ENCODE data around the gene SUFU. TPM values are rescaled to one million over a fixed set of nuclear protein-coding genes. Genes with fewer than 3 reads are reported as not detected.

Gene SUFU
- total and polyA plus RNA-seq, 4 donors = 1.8 to 3.8 (median 2.9) TPM

DNA sequence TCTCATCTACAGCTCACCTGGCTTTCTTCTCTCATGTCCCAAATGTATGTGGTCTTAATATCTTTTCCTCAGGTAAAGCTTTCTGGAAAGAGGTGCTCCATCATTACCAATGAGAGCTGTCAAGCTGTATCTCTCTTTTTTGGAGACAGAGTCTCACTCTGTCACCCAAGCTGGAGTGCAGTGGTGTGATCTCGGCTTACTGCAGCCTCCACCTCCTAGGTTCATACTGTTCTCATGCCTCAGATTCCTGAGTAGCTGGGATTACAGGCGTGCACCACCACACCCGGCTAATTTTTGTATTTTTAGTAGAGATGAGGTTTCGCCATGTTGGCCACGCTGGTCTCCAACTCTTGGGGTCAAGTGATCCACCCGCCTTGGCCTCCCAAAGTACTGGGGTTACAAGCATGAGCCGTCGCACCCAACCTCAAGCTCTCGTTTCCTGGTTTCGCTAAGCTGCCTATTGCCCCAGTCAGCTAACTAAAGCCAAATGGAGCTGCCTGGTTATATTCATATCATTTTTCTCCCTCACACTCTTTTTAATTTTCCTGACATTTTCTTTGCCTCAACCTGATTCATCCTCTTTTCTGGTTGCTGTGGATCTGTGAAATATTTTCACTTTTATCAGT, 60.5 kb downstream of the SUFU start:
- DNase-seq (ENCODE audit: low spot score) = no peak
- WGBS = 93% methylated on average over 10 of the region's 10 CpGs
- H3K4me3 ChIP-seq (ENCODE audit: low read depth in 1 of 3, low read length in 3 of 3) = no peak overlapping the region
- TF ChIP-seq HNF4G (IDR thresholded peaks at IDR 0.05) = no peak
- no peak for TF ChIP-seq RXRA (IDR thresholded peaks at IDR 0.05)
- TF ChIP-seq, protein P1, sequence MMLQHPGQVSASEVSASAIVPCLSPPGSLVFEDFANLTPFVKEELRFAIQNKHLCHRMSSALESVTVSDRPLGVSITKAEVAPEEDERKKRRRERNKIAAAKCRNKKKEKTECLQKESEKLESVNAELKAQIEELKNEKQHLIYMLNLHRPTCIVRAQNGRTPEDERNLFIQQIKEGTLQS (IDR thresholded peaks at IDR 0.05) = no peak
- no peak for TF ChIP-seq REST (IDR thresholded peaks at IDR 0.05)
- no peak for TF ChIP-seq RAD21 (IDR thresholded peaks at IDR 0.05)
- no peak for TF ChIP-seq YY1 (IDR thresholded peaks at IDR 0.05)
- no peak for TF ChIP-seq CTCF (IDR thresholded peaks at IDR 0.05; ENCODE audit: low read depth, low read length, missing input control)
- no peaks in the 10 kb centered on the region for H3K4me1 ChIP-seq (ENCODE audit: control insufficient read depth in 4 of 4, insufficient read depth in 4 of 4, low read length in 3 of 4)
- H3K27ac ChIP-seq (ENCODE audit: low read depth in 1 of 2, low read length in 2 of 2) = no peak overlapping the region
- no peak overlapping the region for H3K9ac ChIP-seq (ENCODE audit: low read depth in 1 of 2, low read length in 2 of 2)
- no peaks in the 10 kb centered on the region for H3K9me3 ChIP-seq (ENCODE audit: control insufficient read depth in 4 of 4, low read length in 3 of 4)
- H3K36me3 ChIP-seq (ENCODE audit: control insufficient read depth in 4 of 4, insufficient read depth in 3 of 4, low read depth in 1 of 4, low read length in 3 of 4) = peaks cover 0 to 2% (median 0%) of the 10 kb centered on the region in 4 donors
- H3K27me3 ChIP-seq (ENCODE audit: control insufficient read depth in 4 of 4, insufficient read depth in 4 of 4, low read length in 3 of 4) = no peaks in the 10 kb centered on the region

DNA sequence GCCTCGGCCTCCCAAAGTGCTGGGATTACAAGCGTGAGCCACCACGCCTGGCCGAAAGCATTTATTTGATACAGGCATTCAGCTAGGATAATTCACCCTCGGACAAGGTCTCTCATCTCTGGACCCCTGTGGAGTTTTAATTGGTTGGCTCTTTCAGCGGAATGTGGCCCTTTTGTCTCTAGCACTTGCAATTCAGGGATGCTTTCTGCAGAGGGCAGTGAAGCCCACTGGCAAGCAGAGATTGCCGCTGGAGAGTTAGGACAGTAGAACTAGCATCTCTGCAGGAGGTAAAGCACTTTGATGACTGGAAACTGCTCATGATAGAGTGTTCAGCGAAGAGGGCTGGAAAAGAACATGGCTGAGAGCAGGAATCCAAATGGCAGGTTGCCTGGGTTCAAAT, 62.0 kb downstream of the SUFU start:
- Histone ChIP-seq H3K4me3 (ENCODE audit: low read depth in 1 of 3, low read length in 3 of 3) (no peak overlapping the region), H3K9ac (ENCODE audit: low read depth in 1 of 2, low read length in 2 of 2) (no peak overlapping the region), H3K27ac (ENCODE audit: low read depth in 1 of 2, low read length in 2 of 2) (no peak overlapping the region), H3K4me1 (ENCODE audit: control insufficient read depth in 4 of 4, insufficient read depth in 4 of 4, low read length in 3 of 4) (no peaks in the 10 kb centered on the region), H3K9me3 (ENCODE audit: control insufficient read depth in 4 of 4, low read length in 3 of 4) (no peaks in the 10 kb centered on the region), H3K36me3 (ENCODE audit: control insufficient read depth in 4 of 4, insufficient read depth in 3 of 4, low read depth in 1 of 4, low read length in 3 of 4) (peaks cover 0 to 2% (median 0%) of the 10 kb centered on the region in 4 donors), H3K27me3 (ENCODE audit: control insufficient read depth in 4 of 4, insufficient read depth in 4 of 4, low read length in 3 of 4) (no peaks in the 10 kb centered on the region)
- 95% methylated on average over 8 of the region's 8 CpGs for WGBS
- DNase-seq (ENCODE audit: low spot score) = no peak
- TF ChIP-seq SP1 (IDR thresholded peaks at IDR 0.05) (no peak), RXRA (IDR thresholded peaks at IDR 0.05) (no peak), EGR1 (IDR thresholded peaks at IDR 0.05; ENCODE audit: low read depth in 2 of 2) (no peak), CTCF (IDR thresholded peaks at IDR 0.05; ENCODE audit: low read depth, low read length, missing input control) (no peak), YY1 (IDR thresholded peaks at IDR 0.05) (no peak), MAX (IDR thresholded peaks at IDR 0.05) (no peak), TAF1 (conservative IDR thresholded peaks at IDR 0.05) (no peak), HNF4A (conservative IDR thresholded peaks at IDR 0.05) (no peak)
- TF ChIP-seq, protein P2, sequence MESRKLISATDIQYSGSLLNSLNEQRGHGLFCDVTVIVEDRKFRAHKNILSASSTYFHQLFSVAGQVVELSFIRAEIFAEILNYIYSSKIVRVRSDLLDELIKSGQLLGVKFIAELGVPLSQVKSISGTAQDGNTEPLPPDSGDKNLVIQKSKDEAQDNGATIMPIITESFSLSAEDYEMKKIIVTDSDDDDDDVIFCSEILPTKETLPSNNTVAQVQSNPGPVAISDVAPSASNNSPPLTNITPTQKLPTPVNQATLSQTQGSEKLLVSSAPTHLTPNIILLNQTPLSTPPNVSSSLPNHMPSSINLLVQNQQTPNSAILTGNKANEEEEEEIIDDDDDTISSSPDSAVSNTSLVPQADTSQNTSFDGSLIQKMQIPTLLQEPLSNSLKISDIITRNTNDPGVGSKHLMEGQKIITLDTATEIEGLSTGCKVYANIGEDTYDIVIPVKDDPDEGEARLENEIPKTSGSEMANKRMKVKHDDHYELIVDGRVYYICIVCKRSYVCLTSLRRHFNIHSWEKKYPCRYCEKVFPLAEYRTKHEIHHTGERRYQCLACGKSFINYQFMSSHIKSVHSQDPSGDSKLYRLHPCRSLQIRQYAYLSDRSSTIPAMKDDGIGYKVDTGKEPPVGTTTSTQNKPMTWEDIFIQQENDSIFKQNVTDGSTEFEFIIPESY (IDR thresholded peaks at IDR 0.05) = no peak
